RWPE1 (cell line): Measurements from ENCODE around the gene NYNRIN.

Experiments
- CTCF ChIA-PET: fragments of 350-600 bp; sonication (Branson Sonifier 250); formaldehyde crosslinking; extraction: SDS; loops from one replicate; lab custom pipeline; 2021; lab: Yijun Ruan, JAX
- POLR2A ChIA-PET: fragments of 400-600 bp; formaldehyde crosslinking; extraction: SDS; loops from one replicate; lab custom pipeline; 2020; ENCODE audit warnings: antibody characterized with exemption; ENCODE audit not compliant: low non-redundant PET; lab: Yijun Ruan, JAX
- DNase-seq: peaks from one replicate; pipeline ENCODE4 v3.0.0; 2012; ENCODE audit warnings: low spot score
- H3K27ac ChIP-seq: fragments of 450-650 bp; 2 replicates; pipeline ENCODE4 v1.5.1; 2017
- CTCF ChIP-seq: fragments of 450-650 bp; conservative IDR thresholded peaks from 2 replicates; pipeline ENCODE4 v1.5.1; 2017; ENCODE audit warnings: low read depth, mild to moderate bottlenecking

Gene NYNRIN

GRCh38 chr14:24376448-24377070, 22.2 kb upstream of the NYNRIN start:
- H3K27ac ChIP-seq = no peak overlapping the region
- no peak for DNase-seq
- ChIA-PET CTCF (interaction anchor here (1.2 kb wide), 1 partner anchor 43 kb away, joined by 3 read pairs; no protein-coding TSS in a partner anchor), POLR2A (no interaction called here)
- no peak for TF ChIP-seq CTCF

GRCh38 chr14:24377126-24377525, 21.7 kb upstream of the NYNRIN start:
- POLR2A ChIA-PET = no interaction called here
- no peak overlapping the region for H3K27ac ChIP-seq
- CTCF ChIA-PET = interaction anchor here (0.6 to 1.2 kb wide), 2 partner anchors 18 to 44 kb away, joined by 3 read pairs; no protein-coding TSS in a partner anchor
- TF ChIP-seq CTCF = no peak
- no peak for DNase-seq

GRCh38 chr14:24377657-24378056, 21.1 kb upstream of the NYNRIN start:
- POLR2A ChIA-PET = no interaction called here
- CTCF ChIA-PET = interaction anchor here (0.6 to 1.0 kb wide), 3 partner anchors 18 to 54 kb away, joined by 3 to 5 read pairs (median 3); no protein-coding TSS in a partner anchor
- no peak for TF ChIP-seq CTCF
- no peak overlapping the region for H3K27ac ChIP-seq
- DNase-seq = no peak

GRCh38 chr14:24378327-24378726, 20.5 kb upstream of the NYNRIN start:
- ChIA-PET POLR2A (interaction anchor here (0.6 kb wide), 1 partner anchor 52 kb away, joined by 3 read pairs; the partner anchor contains the start of gene KHNYN), CTCF (interaction anchor here (0.5 to 1.0 kb wide), 2 partner anchors 21 to 53 kb away, joined by 3 read pairs; no protein-coding TSS in a partner anchor)
- TF ChIP-seq CTCF = no peak

GRCh38 chr14:24378981-24379906, 19.6 kb upstream of the NYNRIN start:
- POLR2A ChIA-PET = no interaction called here
- CTCF ChIA-PET = no interaction called here
- DNase-seq = no peak
- H3K27ac ChIP-seq = no peak overlapping the region
- TF ChIP-seq CTCF = no peak

More at GRCh38 chr14:24378327-24378726, 20.5 kb upstream of the NYNRIN start:
- H3K27ac ChIP-seq = no peak overlapping the region
- DNase-seq = no peak
